A549 (cell line): ENCODE data around the gene NPB.

Experiments used
- MAFK ChIP-seq: fragments of 450-650 bp; IDR thresholded peaks from 2 replicates; pipeline ENCODE4 v1.6.1; 2014; ENCODE audit not compliant: partially characterized antibody
- TF ChIP-seq, protein P1 (sequence below): fragments of >200 bp; sonication (Bioruptor Twin); formaldehyde crosslinking; IDR thresholded peaks from 3 replicates; pipeline ENCODE4 v1.5.1; 2016
- TF ChIP-seq, protein P2 (sequence below): fragments of 450-650 bp; IDR thresholded peaks from 2 replicates; pipeline ENCODE4 v1.6.1; 2014; ENCODE audit warnings: antibody characterized with exemption

DNA sequence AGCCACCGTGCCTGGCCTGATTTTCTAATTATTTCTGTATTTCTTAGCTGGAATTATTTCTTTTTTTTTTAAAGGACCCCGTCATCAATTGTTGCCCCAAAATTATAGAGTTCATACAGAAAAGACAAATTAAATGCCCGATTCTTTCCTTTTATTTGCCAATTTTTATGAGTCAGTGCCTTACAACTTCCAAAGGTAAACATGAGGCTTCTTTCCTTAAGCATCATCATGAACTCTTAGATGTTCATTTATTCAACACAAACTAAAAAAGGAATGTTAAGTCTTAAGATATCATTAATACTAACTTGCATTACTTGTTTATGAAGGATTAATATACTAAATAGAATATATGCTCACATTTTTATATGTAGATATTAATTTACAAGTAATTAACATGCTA is 23.7 kb upstream of the NPB start:
- no peak for TF ChIP-seq MAFK
- TF ChIP-seq, protein P1, sequence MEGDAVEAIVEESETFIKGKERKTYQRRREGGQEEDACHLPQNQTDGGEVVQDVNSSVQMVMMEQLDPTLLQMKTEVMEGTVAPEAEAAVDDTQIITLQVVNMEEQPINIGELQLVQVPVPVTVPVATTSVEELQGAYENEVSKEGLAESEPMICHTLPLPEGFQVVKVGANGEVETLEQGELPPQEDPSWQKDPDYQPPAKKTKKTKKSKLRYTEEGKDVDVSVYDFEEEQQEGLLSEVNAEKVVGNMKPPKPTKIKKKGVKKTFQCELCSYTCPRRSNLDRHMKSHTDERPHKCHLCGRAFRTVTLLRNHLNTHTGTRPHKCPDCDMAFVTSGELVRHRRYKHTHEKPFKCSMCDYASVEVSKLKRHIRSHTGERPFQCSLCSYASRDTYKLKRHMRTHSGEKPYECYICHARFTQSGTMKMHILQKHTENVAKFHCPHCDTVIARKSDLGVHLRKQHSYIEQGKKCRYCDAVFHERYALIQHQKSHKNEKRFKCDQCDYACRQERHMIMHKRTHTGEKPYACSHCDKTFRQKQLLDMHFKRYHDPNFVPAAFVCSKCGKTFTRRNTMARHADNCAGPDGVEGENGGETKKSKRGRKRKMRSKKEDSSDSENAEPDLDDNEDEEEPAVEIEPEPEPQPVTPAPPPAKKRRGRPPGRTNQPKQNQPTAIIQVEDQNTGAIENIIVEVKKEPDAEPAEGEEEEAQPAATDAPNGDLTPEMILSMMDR = no peak
- TF ChIP-seq, protein P2, sequence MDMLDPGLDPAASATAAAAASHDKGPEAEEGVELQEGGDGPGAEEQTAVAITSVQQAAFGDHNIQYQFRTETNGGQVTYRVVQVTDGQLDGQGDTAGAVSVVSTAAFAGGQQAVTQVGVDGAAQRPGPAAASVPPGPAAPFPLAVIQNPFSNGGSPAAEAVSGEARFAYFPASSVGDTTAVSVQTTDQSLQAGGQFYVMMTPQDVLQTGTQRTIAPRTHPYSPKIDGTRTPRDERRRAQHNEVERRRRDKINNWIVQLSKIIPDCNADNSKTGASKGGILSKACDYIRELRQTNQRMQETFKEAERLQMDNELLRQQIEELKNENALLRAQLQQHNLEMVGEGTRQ = no peak
